ENCODE data around the gene CPA4.
"Not testable (repeated sequence)": the region's sequence is repeated elsewhere in the genome, so short reads cannot be mapped to it uniquely, and the experiment has no call there.

The CPA4 gene, protein sequence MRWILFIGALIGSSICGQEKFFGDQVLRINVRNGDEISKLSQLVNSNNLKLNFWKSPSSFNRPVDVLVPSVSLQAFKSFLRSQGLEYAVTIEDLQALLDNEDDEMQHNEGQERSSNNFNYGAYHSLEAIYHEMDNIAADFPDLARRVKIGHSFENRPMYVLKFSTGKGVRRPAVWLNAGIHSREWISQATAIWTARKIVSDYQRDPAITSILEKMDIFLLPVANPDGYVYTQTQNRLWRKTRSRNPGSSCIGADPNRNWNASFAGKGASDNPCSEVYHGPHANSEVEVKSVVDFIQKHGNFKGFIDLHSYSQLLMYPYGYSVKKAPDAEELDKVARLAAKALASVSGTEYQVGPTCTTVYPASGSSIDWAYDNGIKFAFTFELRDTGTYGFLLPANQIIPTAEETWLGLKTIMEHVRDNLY

DNA sequence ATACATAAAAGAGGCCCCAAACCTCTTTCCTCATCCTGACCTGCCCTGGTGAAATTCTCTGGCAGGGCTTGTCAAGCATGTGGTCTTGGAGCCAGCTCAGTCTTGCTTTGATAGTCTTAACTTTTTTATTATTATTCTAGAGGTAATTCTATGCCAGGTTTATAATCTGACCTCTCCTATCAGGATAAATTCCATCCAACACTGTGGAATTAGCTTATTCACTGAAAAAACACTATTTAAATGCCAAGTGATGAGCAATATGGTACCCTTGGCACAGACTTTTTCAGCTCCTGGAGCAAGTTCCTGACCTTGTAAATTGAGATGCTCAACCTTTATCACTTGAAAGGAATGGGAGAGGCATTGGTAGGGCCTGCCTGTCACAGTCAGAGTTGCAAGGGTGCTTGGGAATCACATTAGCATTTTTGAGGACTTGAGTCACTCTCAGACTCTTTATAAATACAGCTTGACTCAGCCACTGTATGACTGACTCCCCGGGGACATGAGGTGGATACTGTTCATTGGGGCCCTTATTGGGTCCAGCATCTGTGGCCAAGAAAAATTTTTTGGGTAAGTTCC, at the start of gene CPA4:
Gene CPA4 (plus strand): TSS at position 480 of the 576 bp plus-strand sequence. CDS start 20 bp downstream, at position 500.
- no peak for DNase-seq

DNA sequence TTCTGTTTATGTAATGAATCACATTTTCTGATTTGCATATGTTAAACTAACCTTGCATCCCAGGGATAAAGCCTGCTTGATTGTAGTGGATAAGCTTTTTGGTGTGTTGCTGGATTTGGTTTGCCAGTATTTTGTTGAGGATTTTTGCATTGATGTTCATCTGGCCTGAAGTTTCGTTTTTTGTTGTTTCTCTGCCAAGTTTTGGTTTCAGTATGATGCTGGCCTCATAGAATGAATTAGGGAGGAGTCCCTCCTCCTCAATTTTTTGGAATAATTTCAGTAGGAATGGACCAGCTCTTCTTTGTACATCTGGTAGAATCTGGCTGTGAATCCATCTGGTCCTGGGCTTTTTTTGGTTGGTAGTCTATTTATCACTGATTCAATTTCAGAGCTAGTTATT, 49.5 kb upstream of the CPA4 start:
- not testable (repeated sequence) for DNase-seq

DNA sequence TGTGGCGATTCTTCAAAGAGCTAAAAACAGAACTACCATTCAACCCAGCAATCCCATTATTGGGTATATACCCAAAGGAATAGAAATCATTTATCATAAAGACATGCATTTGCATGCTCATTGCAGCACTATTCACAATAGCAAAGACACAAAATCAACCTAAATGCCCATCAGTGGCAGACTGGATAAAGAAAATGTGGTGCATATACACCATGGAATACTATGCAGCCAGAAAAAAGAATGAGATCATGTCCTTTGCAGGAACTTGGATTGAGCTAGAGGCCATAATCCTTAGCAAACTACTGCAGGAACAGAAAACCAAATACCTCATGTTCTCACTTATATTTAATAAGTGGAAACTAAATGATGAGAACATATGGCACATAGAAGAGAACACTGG, 46.5 kb upstream of the CPA4 start:
- not testable (repeated sequence) for DNase-seq

DNA sequence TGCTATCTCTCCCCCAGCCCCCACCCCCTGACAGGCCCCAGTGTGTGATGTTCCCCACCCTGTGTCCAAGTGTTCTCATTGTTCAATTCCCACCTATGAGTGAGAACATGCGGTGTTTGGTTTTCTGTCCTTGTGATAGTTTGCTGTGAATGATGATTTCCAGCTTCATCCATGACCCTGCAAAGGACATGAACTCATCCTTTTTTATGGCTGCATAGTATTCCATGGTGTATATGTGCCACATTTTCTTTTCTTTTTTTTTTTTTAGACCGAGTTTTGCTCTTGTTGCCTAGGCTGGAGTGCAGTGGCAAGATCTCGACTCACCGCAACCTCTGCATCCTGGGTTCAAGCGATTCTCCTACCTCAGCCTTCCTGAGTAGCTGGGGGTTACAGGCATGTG, 44.1 kb upstream of the CPA4 start:
- not testable (repeated sequence) for DNase-seq

DNA sequence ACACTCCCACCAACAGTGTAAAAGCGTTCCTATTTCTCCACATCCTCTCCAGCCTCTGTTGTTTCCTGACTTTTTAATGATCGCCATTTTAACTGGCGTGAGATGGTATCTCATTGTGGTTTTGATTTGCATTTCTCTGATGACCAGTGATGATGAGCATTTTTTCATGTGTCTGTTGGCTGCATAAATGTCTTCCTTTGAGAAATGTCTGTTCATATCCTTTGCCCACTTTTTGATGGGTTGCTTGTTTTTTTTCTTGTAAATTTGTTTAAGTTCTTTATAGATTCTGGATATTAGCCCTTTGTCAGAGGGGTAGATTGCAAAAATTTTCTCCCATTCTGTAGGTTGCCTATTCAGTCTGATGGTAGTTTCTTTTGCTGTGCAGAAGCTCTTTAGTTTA, 43.3 kb upstream of the CPA4 start:
- not testable (repeated sequence) for DNase-seq

DNA sequence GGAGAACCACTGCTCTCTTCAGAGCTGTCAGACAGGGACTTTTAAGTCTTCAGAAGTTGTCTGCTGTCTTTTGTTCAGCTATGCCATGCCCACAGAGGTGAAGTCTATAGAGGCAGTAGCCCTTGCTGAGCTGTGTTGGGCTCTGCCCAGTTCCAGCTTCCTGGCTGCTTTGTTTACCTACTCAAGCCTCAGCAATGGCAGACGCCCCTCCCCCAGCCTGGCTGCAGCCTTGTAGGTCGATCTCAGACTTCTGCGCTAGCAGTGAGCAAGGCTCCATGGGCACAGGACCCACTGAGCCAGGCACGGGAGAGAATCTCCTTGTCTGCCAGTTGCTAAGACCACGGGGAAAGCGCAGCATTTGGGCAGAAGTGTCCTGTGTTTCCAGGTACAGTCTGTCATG, 38.4 kb upstream of the CPA4 start:
- DNase-seq = no peak

DNA sequence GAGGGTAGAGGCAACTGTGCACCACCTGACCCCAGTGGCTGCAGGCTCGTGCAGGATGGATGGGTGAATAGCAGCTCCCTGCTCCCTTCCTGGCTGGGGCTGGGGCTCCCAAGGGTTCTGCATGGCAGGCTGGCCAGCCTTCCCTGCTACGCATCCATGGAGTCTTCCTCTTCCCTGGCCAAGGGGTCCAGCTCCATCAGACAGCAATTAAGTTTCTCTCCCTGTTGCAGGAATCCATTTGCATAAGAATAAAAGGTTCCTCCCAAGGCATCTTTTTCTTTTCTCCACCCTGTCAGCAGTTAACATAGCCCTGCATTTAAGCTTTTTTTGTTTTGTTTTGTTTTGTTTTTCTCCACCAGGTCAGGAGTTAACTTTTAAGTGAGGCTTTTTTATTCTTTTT, 36.3 kb upstream of the CPA4 start:
- no peak for DNase-seq

DNA sequence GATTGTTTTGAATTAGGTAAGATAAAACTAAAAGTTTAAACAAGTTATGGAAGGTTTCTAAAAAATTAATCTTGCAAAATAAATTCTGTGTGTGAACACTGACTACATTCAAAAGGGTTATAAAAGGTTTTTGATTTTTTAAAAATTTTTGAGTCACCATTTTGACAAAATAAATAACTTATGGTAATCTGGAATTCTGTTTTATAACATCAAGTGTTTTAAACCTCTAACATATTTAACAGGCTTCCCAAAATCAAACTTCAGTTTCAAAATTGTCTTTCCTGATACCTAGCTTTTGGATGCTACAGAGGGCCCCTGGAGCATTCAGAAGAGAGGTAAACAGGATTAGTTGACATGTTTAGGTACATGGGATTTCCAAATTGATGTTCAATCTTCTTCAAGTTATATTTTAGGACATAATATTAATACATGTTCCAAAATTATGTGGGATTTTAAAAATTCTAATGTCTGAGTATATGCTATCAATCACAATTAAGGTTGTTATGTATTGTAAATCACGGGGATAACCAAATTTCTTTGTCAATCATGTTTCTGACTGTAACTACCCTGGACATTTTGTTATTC, 34.4 kb upstream of the CPA4 start:
- DNase-seq = no peak

DNA sequence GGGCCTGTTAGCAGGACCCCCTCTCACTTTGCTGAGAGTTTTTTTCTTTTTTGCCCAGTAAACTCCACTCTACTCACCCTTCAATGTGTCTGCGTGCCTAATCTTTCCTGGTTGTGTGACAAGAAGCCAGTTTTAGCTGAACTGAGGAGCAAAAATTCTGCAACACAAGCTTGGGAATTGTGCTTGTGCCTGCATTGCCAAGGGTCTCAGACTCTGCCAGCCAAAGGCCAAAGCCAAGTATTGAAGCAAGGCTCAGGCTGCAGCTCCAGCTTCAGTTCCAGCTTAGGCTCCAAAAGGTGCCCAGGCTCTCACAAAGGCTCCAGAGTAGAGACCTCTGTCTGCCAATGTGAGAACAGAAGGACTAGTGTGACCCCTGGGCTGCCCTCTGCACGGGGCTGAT, 30.5 kb upstream of the CPA4 start:
- DNase-seq = no peak

DNA sequence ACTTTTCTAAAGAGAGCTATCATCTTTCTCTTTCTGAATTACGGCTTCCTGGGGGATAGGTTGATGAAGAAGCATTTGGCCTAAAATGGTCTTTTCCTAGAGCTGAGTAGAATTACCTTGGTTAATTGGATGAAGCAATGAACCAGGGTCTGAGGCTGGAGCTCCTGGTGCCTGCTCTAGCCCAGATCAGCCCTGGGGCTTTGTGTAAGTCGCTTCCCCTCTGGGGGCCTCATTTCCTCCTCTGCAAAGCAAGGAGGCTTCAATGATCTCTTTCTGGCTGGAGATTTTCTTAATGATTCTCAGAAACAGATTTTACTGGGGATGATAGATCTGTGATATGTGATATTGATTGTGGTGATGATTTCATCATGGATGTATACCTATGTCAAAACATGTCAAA, 29.8 kb upstream of the CPA4 start:
- no peak for DNase-seq

DNA sequence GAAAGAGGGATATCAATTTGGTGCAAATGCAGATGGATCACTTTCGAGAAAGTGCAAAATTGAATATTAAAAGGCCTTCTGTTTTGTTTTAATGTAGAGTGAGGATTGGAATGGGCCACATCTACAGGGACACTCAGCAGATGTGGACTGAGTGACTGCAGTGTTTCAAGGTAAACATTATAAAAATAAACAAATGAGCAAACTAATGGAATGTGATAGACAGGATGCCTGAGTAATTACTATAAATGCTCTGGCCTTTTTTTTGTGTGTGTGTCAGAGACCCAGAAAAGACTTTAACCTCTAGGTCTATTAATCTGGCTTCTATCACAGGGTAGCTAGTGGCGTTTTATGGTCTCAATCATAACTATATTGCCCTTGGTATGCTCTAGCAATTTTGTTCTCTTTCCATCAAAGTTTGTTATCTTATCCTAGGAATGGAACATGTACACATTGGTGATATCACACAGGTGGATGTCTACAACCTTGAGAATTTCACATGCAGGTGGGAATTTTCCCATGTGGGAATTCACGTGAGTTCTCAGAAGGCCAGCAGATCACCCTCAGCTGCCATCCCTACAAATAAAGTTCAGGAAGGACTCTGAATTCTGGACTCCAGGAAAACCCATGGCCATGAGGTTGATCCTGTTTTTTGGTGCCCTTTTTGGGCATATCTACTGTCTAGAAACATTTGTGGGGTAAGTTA, 26.6 kb upstream of the CPA4 start, which contains the start of gene CPA2:
Gene CPA2 (plus strand): TSS at position 606 of the 703 bp plus-strand sequence. CDS start 19 bp downstream, at position 625.
- no peak for DNase-seq

DNA sequence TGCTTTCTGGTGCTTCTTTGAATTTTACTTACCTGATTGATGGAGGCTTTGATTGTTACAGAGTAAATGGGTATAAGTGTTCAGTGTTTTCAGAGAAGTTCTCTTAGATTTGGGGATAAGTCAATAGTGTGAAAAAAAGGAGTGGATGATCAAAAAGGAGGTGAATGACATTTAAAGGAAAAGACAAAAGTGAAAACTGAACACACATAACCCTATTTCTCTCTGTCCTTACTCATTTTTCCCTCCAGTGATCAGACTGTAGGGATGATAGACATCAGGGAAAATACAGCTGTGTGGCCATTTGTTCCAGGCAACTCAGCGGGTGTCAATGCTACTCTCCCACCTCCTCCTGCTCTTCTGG, 26.0 kb upstream of the CPA4 start:
- DNase-seq = no peak

DNA sequence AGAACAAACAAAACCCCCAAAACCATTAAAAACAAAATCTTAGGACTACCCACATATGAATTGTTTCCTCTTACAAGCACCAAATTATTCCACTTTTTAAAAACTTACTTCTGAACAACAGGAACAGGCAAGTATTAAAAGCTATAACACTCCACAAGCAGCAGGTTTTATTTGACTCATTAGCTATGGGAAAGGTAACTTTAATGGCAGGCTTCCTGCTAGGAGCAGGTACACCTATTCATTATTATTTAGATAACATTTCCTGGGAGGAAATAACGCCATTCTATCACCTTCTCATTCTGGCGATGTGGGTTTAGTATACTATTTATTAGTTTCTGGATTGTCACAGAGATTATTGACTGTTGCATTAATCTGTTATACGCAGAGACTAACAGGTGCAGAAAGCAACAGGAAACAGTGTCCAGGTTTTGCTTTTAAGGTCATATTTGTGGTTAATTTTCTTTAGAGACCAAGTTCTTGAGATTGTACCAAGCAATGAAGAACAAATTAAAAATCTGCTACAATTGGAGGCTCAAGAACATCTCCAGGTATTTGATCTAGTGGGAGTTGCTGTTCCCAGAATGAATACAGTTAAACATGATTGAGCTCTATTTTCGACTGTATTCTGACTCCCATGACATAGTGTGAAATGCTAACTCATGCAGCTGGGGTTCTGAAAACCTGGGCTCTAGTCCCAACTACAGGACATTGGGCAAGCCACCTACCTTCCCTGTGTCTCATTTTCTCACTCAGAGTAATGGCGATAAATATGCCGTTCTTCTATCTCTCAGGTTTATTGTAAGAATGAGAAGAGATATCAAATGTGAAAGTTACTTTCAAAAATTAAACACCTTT, 24.3 kb upstream of the CPA4 start:
- DNase-seq = no peak

DNA sequence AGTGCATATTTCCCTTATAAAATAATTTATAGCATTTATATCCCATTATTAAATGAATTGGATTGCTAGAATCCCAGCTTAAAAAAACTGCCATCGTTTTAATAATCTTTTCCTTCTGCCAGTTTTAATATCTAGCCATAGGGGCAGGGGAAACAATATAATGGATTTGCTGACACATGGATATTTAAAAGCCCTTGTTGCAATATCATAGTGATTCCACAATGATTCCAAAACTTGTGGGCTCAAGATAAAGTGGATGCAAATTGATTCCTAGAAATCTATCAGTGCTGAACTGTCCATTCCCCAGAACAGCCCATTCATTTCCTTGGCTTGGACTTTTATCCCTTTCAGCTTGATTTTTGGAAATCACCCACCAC, 23.7 kb upstream of the CPA4 start:
- no peak for DNase-seq

DNA sequence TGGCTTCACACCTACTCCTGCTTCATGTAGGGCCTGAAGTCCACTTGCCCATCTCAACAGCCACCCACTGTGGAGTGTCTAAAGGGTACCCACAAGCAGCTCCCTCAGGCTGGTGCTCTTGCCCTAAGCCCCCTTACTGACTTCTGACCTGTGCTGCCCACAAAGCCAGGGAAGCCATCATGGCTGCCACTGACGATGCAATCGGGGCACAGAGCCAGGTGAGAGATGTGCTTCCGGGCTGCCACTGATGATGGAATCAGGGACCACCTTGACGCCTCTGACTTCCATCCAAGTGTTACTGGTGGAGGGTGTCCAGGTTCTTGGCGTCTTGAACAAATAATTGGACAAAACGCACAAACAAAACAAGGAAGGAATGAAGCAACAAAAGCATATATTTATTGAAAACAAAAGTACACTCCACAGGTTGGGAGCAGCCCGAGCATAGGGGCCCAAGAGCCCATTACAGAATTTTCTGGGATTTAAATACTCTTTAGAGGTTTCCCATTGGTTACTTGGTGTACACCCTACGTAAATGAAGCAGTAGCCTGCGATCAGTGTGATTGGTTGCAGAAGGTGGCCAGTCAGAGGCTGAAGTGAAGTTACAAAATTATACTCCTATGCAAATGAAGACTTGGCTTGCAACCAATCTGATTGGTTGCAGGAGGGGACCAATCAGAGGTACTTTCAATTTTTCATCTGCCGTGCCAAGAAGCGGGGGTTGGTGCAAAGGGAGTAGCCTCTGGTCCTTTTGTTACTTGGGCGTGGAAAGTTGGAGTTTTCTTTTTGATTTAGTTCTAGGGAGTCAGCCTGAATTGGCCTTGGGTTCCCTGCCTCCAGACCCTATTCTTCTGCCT, 21.8 kb upstream of the CPA4 start:
- no peak for DNase-seq

DNA sequence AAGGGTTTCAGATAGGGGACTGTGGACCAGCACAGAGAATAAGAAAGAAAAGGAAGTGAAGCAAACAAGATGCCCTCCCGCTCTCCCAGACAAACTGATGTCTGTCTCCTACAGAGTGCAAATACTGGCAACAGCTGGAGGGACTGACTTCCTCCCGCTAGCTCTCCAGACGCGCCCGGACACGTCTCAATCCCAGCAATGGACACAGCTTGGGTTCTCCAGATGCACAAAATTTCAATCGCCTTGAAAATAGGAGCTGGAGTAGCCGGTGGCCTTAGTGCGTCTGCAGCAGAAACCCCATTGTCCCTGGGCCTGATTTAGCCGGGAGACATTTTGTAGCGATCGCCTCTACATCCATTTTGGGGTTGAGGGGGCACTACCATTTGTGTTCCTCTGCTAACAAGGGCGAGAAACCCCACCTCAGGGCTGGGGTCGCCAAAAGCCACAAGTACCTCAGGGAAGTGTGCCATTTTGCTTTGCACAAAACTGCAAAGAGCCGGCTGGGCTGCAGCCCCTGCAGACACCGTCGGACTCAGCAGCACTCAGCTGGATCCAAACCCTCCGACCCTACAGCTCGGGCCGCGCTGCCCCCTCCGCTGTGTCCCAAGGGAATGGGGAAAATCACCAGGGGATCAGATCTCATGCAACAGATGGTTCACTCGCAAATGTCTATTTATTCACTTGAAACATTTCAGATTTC, 20.4 kb upstream of the CPA4 start:
- DNase-seq = no peak

DNA sequence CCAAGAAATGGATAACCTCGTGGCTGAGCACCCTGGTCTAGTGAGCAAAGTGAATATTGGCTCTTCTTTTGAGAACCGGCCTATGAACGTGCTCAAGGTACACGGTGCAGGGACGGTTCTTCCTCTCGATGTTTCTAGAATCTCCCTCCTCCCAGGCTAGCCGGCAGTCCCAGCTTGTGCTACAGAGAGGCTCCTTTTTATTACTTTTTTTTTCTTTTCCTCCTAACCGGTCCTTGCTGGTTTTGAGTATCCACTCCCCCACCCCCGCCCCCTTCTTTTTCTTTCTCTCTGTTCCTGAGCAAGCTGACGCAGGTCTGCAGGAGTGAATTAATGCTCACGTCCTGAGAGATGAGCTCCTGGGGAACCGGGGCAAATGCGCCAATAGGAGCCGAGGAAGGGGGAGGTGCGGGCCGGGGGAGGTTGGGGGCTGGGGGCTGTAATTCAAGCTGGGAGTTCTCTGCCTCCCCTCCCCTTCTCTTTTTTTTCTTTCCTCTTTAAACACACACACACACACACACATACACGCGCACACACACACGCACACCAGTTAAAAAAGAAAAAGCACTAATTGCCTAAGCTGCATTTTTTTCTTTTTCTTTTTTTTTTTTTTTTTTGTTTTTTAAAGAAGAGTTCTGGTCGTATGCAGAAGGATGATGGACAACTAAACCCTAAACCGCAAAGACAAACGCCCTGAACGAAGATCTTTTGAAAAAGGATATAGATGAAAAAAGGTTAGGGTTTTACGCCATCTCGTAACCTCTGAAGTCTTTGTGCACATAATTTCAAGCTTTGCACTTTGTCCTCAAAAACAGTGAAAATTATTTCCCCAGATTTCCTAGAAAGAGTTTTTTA, 19.7 kb upstream of the CPA4 start:
- DNase-seq = no peak

DNA sequence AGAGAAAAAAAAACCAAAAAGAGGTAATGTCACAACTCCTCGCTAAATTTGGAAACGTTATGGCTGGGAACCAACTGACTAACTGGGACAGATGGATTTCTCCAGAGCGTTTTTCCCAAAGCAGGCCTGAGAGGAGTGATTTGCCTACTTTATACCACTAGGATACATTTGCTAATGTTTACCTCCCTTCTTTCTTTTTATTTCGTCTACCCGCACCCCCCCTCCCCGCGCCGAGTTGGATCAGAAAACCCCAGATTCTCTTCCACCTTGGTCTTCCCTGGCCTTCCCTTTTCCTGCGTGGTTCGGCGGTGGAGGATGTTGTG, 19.1 kb upstream of the CPA4 start:
- no peak for DNase-seq

DNA sequence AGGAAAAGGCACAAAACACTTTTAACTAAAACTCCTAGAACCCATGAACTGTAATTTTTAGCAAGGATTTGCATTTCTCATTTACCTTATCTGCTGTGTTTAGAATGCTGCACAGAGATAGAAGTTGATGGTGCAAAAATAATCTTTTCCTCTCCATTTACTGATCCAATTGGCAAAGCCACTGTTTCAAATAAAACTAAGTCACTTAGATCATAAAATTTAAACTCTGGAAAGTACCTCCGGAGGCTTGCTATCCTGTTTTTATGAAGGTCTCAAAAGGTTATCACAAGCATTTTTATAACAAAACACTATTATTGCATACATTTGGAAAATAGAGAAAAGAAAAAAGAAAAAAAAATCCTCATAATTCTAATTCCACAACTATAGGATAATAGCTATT, 18.7 kb upstream of the CPA4 start:
- no peak for DNase-seq

DNA sequence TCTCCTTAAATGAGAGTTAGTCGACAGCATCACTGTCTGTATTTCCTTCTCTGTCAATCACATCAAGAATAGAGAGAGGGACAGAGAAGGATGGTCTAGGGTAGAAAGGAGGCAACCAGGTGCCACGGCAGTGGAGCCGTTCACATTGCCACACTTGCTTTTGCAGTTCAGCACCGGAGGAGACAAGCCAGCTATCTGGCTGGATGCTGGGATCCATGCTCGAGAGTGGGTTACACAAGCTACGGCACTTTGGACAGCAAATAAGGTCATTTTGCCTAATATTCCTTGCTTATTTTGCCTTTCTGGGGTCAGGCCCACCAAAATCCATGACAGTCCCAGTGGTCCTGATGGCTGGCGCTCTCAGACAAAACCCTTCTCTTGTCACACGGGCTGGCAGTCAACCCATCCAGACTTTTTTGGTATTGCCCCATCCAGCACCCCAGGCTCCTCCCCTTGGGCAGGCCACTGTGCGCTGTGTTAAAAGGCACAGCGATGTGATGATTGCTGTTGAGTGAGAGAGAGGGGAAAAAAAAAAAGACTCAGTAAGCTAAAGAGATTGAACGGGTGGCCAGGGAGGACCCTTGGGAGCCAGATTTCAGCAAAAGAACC, 17.9 kb upstream of the CPA4 start:
- no peak for DNase-seq

Data from hematopoietic multipotent progenitor cell treated with erythropoietin and hydrocortisone succinate and interleukin-3 and kit ligand, for 8 days (in vitro differentiated cells).